C4-2B (cell line): ENCODE data around the gene CDH23.

Source experiments
- H3K27ac ChIP-seq: fragments of 450-650 bp; 2 replicates; pipeline ENCODE4 v1.5.1; 2017
- ZFX ChIP-seq: fragments of 450-650 bp; IDR thresholded peaks from 2 replicates; pipeline ENCODE4 v1.6.1; 2017
- TF ChIP-seq, protein P1 (sequence below): fragments of 450-650 bp; conservative IDR thresholded peaks from 2 replicates; pipeline ENCODE4 v1.5.1; 2017; ENCODE audit warnings: mild to moderate bottlenecking

The CDH23 gene

GRCh38 chr10:71810048-71810750, 413.5 kb downstream of the CDH23 start:
- no peak overlapping the region for H3K27ac ChIP-seq
- TF ChIP-seq, protein P1, sequence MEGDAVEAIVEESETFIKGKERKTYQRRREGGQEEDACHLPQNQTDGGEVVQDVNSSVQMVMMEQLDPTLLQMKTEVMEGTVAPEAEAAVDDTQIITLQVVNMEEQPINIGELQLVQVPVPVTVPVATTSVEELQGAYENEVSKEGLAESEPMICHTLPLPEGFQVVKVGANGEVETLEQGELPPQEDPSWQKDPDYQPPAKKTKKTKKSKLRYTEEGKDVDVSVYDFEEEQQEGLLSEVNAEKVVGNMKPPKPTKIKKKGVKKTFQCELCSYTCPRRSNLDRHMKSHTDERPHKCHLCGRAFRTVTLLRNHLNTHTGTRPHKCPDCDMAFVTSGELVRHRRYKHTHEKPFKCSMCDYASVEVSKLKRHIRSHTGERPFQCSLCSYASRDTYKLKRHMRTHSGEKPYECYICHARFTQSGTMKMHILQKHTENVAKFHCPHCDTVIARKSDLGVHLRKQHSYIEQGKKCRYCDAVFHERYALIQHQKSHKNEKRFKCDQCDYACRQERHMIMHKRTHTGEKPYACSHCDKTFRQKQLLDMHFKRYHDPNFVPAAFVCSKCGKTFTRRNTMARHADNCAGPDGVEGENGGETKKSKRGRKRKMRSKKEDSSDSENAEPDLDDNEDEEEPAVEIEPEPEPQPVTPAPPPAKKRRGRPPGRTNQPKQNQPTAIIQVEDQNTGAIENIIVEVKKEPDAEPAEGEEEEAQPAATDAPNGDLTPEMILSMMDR = no peak
- TF ChIP-seq ZFX = no peak

DNA sequence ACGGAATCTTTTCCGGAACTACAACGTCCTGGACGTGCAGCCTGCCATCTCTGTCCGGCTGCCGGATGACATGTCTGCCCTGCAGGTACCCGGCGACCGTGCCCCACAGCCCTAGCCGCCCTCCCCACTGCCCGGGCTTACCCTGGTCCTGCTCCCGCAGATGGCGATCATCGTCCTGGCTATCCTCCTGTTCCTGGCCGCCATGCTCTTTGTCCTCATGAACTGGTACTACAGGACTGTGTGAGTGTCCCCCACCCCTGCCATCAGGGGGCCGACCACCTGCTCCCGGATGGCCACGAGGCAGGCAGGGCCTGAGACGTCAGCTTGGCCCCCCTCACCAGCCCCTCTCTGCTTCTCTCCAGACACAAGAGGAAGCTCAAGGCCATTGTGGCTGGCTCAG, 414.6 kb downstream of the CDH23 start:
- H3K27ac ChIP-seq = no peak overlapping the region
- TF ChIP-seq ZFX = no peak

GRCh38 chr10:71812016-71812912, 415.5 kb downstream of the CDH23 start:
- H3K27ac ChIP-seq = no peak overlapping the region
- no peak for TF ChIP-seq ZFX
- TF ChIP-seq, protein P1 = peak; percentile 91

DNA sequence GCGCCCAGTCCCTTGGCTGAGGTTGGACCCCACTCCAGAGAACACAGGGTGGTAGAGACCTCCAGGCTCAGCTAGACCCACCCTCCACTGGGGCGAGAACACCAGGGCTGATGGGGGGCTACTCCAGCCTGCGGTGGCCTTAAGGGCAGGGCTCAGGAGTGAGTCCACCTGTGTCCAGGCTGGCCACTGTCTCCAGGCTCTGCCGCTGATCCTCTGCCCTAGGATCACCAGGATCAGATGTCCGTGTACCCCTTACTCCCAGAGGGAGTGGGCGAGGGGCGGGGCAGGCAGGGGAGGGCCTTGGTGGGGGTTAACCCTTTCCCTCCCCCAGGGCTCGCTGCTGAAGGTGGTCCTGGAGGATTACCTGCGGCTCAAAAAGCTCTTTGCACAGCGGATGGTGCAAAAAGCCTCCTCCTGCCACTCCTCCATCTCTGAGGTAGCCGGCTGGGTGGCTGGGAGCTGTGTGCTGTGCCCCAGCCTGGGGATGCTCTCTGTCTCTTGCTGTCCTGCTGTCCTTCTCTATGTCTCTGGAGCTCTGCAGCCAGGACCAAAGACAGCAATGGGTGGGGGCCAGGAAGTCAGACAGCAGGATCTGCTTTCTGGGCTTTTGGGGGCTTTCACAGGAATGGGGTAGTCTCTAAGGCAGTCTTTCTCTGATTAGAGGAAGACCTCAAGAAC, 416.3 kb downstream of the CDH23 start:
- no peak overlapping the region for H3K27ac ChIP-seq
- TF ChIP-seq, protein P1 = no peak

GRCh38 chr10:71814922-71815411, 418.2 kb downstream of the CDH23 start:
- H3K27ac ChIP-seq = no peak overlapping the region
- no peak for TF ChIP-seq ZFX
- TF ChIP-seq, protein P1 = no peak; the same call in 1 of the 2 replicates

DNA sequence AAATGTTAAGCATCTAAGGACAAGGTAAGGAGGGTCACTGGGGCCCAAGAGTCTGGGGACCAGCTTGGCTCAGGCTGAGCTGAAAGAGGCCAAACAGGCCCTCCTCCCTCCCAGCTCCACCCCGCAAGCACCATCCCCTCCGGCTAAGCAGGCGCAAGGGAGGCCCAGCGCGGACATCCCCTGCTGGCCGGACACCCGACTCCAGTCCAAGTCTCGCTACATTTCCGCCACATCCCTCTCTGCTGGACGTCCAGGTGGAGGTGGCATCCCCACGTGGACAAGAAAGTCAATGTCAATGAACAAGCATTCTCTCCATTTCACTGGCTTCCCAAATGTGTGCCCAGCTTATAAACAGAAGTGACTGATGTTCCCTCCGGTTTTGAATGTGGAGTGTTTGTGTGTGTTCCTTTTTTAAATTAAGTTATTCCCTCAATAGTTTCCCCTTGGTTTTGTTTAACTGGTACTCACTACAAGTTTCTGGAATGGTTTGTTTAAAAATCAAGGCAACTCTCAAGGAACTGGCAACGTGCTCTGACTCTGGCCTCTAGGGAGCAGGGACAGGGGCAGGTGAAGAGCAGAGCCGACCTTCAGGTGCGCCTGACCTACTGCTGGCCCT, 418.9 kb downstream of the CDH23 start:
- H3K27ac ChIP-seq = no peak overlapping the region
- TF ChIP-seq ZFX = no peak
- TF ChIP-seq, protein P1 = no peak

GRCh38 chr10:71816421-71816851, 419.7 kb downstream of the CDH23 start:
- no peak overlapping the region for H3K27ac ChIP-seq
- TF ChIP-seq, protein P1 = no peak
- TF ChIP-seq ZFX = no peak
